ENCODE measurements around the gene ZNF354C. TPM values are rescaled to one million over a fixed set of nuclear protein-coding genes. Genes with fewer than 3 reads are reported as not detected.

Gene ZNF354C
- total and polyA plus RNA-seq, 7 experiments from 2014 or later = 0.97 to 12.3 (median 4.3) TPM

GRCh38 chr5:179122411-179123108, 62.4 kb downstream of the ZNF354C start:
- H3K27ac ChIP-seq (ENCODE audit: low read depth, low read length) = no peak overlapping the region
- Mint-ChIP-seq H3K27ac (no peak overlapping the region), H3K36me3 (peaks cover 0 to 7% (median 0%) of the 10 kb centered on the region in 5 donors), H3K27me3 (peaks cover 0 to 5% (median 0%) of the 10 kb centered on the region in 5 donors), H3K4me1 (no peaks in the 10 kb centered on the region), H3K9me3 (peaks cover 0 to 13% (median 5%) of the 10 kb centered on the region in 11 donors), H3K4me3 (no peak overlapping the region)
- no peaks in the 10 kb centered on the region for H3K27me3 ChIP-seq (ENCODE audit: control insufficient read depth in 2 of 2, insufficient read depth in 2 of 2, low read length in 2 of 2)
- CTCF ChIA-PET = no interaction called here
- no peaks in the 10 kb centered on the region for H3K4me1 ChIP-seq (ENCODE audit: control insufficient read depth in 2 of 2, insufficient read depth in 2 of 2, low read length in 2 of 2)
- intact Hi-C loops (cut with micrococcal nuclease) = no loop called here
- DNase-seq (peak in 1 of 9 donors; percentile 6), ATAC-seq (no peak)
- H3K4me3 ChIP-seq (ENCODE audit: low read length) = no peak overlapping the region
- H3K9me3 ChIP-seq (ENCODE audit: control insufficient read depth in 2 of 3, low read length in 3 of 3) = no peaks in the 10 kb centered on the region
- H3K36me3 ChIP-seq (ENCODE audit: control insufficient read depth in 2 of 3, insufficient read depth in 3 of 3, low read length in 3 of 3) = no peaks in the 10 kb centered on the region
- POLR2A ChIA-PET = no interaction called here

GRCh38 chr5:179123109-179123426, 62.9 kb downstream of the ZNF354C start:
- Mint-ChIP-seq H3K27me3 (peaks cover 0 to 5% (median 0%) of the 10 kb centered on the region in 5 donors), H3K36me3 (peaks cover 0 to 7% (median 0%) of the 10 kb centered on the region in 5 donors)
- DNase-seq = no peak

GRCh38 chr5:179123491-179124272, 63.5 kb downstream of the ZNF354C start:
- Histone ChIP-seq H3K9me3 (ENCODE audit: control insufficient read depth in 2 of 3, low read length in 3 of 3) (no peaks in the 10 kb centered on the region), H3K27ac (ENCODE audit: low read depth, low read length) (no peak overlapping the region), H3K4me3 (ENCODE audit: low read length) (no peak overlapping the region), H3K4me1 (ENCODE audit: control insufficient read depth in 2 of 2, insufficient read depth in 2 of 2, low read length in 2 of 2) (no peaks in the 10 kb centered on the region), H3K36me3 (ENCODE audit: control insufficient read depth in 2 of 3, insufficient read depth in 3 of 3, low read length in 3 of 3) (no peaks in the 10 kb centered on the region), H3K27me3 (ENCODE audit: control insufficient read depth in 2 of 2, insufficient read depth in 2 of 2, low read length in 2 of 2) (no peaks in the 10 kb centered on the region)
- H3K4me3 Mint-ChIP-seq = no peak overlapping the region
- ChIA-PET CTCF (no interaction called here), POLR2A (no interaction called here)
- intact Hi-C loops (cut with micrococcal nuclease) = no loop called here
- ATAC-seq (no peak), DNase-seq (no peak)
- H3K27ac Mint-ChIP-seq = no peak overlapping the region
- no peaks in the 10 kb centered on the region for H3K4me1 Mint-ChIP-seq
- H3K36me3 Mint-ChIP-seq = peaks cover 0 to 7% (median 0%) of the 10 kb centered on the region in 5 donors
- H3K27me3 Mint-ChIP-seq = peaks cover 0 to 5% (median 0%) of the 10 kb centered on the region in 5 donors
- H3K9me3 Mint-ChIP-seq = peaks cover 0 to 9% (median 5%) of the 10 kb centered on the region in 11 donors

More at GRCh38 chr5:179123109-179123426, 62.9 kb downstream of the ZNF354C start:
- intact Hi-C loops (cut with micrococcal nuclease) = no loop called here
- H3K27ac Mint-ChIP-seq = no peak overlapping the region
- Histone ChIP-seq H3K27me3 (ENCODE audit: control insufficient read depth in 2 of 2, insufficient read depth in 2 of 2, low read length in 2 of 2) (no peaks in the 10 kb centered on the region), H3K27ac (ENCODE audit: low read depth, low read length) (no peak overlapping the region), H3K9me3 (ENCODE audit: control insufficient read depth in 2 of 3, low read length in 3 of 3) (no peaks in the 10 kb centered on the region), H3K36me3 (ENCODE audit: control insufficient read depth in 2 of 3, insufficient read depth in 3 of 3, low read length in 3 of 3) (no peaks in the 10 kb centered on the region), H3K4me1 (ENCODE audit: control insufficient read depth in 2 of 2, insufficient read depth in 2 of 2, low read length in 2 of 2) (no peaks in the 10 kb centered on the region), H3K4me3 (ENCODE audit: low read length) (no peak overlapping the region)
- no peaks in the 10 kb centered on the region for H3K4me1 Mint-ChIP-seq
- H3K4me3 Mint-ChIP-seq = no peak overlapping the region
- POLR2A ChIA-PET = no interaction called here
- CTCF ChIA-PET = no interaction called here
- H3K9me3 Mint-ChIP-seq = peaks cover 0 to 13% (median 5%) of the 10 kb centered on the region in 11 donors
- ATAC-seq = no peak

GRCh38 chr5:179124273-179124852, 64.2 kb downstream of the ZNF354C start:
- ATAC-seq = no peak
- ChIA-PET POLR2A (no interaction called here), CTCF (no interaction called here)

DNA sequence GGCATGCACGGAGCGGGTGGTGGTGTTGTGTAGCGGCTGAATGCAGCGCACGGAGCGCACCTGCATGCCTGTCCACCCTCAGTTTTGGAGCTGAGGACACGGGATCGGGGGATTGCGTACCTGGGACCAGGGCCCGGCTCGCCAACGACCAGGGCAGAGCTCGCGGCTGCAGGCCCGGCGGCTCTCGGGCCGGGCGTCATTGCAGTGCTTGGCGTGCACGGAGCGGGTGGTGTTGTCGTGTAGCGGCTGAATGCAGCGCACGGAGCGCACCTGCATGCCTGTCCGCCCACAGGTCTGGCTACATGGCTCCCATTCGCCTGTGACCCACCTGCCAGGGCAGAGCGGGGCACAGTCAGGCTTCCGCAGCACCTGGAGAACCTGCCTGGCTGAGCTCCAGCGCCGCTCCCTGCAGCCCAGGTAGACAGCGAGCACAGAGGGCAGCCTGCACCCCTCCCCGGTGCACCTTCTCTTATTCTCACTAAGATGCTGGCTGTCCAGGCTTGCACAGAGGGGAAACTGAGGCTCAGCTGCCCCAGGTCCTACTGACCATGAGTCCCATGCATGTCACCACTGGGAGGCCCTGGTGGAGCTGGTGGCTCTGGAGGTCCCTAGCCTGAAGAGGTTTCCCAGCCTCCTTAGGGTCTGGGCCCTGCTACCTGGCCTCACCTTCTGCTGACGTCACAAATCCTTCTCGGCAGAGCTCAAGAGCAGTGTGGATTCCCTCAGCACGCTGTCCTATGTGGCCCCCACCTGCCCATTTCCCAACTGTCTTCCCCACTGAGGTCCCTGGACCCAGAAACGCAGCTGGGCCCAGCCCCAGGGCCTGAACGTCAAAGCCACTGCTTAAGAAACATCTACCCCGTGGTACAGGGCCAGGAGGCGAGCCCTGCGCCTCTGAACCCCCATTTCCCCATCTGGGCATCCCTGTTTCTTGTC, 64.9 kb downstream of the ZNF354C start:
- H3K27ac ChIP-seq (ENCODE audit: low read depth, low read length) = no peak overlapping the region
- Mint-ChIP-seq H3K36me3 (peaks cover 0 to 2% (median 0%) of the 10 kb centered on the region in 5 donors), H3K4me1 (no peaks in the 10 kb centered on the region), H3K27me3 (peaks cover 0 to 5% (median 0%) of the 10 kb centered on the region in 5 donors), H3K9me3 (peaks cover 0 to 6% (median 2%) of the 10 kb centered on the region in 11 donors), H3K4me3 (no peak overlapping the region), H3K27ac (no peak overlapping the region)
- no peaks in the 10 kb centered on the region for H3K9me3 ChIP-seq (ENCODE audit: control insufficient read depth in 2 of 3, low read length in 3 of 3)
- POLR2A ChIA-PET = no interaction called here
- no peaks in the 10 kb centered on the region for H3K27me3 ChIP-seq (ENCODE audit: control insufficient read depth in 2 of 2, insufficient read depth in 2 of 2, low read length in 2 of 2)
- CTCF ChIA-PET = no interaction called here
- intact Hi-C loops (cut with micrococcal nuclease) = no loop called here
- no peaks in the 10 kb centered on the region for H3K36me3 ChIP-seq (ENCODE audit: control insufficient read depth in 2 of 3, insufficient read depth in 3 of 3, low read length in 3 of 3)
- no peaks in the 10 kb centered on the region for H3K4me1 ChIP-seq (ENCODE audit: control insufficient read depth in 2 of 2, insufficient read depth in 2 of 2, low read length in 2 of 2)
- H3K4me3 ChIP-seq (ENCODE audit: low read length) = no peak overlapping the region
- ATAC-seq (no peak), DNase-seq (peak in 1 of 9 donors; percentile 8)

More at GRCh38 chr5:179124273-179124852, 64.2 kb downstream of the ZNF354C start:
- Histone ChIP-seq H3K27me3 (ENCODE audit: control insufficient read depth in 2 of 2, insufficient read depth in 2 of 2, low read length in 2 of 2) (no peaks in the 10 kb centered on the region), H3K27ac (ENCODE audit: low read depth, low read length) (no peak overlapping the region), H3K36me3 (ENCODE audit: control insufficient read depth in 2 of 3, insufficient read depth in 3 of 3, low read length in 3 of 3) (no peaks in the 10 kb centered on the region), H3K4me3 (ENCODE audit: low read length) (no peak overlapping the region), H3K4me1 (ENCODE audit: control insufficient read depth in 2 of 2, insufficient read depth in 2 of 2, low read length in 2 of 2) (no peaks in the 10 kb centered on the region), H3K9me3 (ENCODE audit: control insufficient read depth in 2 of 3, low read length in 3 of 3) (no peaks in the 10 kb centered on the region)
- intact Hi-C loops (cut with micrococcal nuclease) = no loop called here
- DNase-seq = peak in 1 of 9 donors; percentile 7
- Mint-ChIP-seq H3K27ac (no peak overlapping the region), H3K27me3 (peaks cover 0 to 5% (median 0%) of the 10 kb centered on the region in 5 donors), H3K4me3 (no peak overlapping the region), H3K4me1 (no peaks in the 10 kb centered on the region), H3K36me3 (peaks cover 0 to 7% (median 0%) of the 10 kb centered on the region in 5 donors), H3K9me3 (peaks cover 0 to 8% (median 5%) of the 10 kb centered on the region in 11 donors)

DNA sequence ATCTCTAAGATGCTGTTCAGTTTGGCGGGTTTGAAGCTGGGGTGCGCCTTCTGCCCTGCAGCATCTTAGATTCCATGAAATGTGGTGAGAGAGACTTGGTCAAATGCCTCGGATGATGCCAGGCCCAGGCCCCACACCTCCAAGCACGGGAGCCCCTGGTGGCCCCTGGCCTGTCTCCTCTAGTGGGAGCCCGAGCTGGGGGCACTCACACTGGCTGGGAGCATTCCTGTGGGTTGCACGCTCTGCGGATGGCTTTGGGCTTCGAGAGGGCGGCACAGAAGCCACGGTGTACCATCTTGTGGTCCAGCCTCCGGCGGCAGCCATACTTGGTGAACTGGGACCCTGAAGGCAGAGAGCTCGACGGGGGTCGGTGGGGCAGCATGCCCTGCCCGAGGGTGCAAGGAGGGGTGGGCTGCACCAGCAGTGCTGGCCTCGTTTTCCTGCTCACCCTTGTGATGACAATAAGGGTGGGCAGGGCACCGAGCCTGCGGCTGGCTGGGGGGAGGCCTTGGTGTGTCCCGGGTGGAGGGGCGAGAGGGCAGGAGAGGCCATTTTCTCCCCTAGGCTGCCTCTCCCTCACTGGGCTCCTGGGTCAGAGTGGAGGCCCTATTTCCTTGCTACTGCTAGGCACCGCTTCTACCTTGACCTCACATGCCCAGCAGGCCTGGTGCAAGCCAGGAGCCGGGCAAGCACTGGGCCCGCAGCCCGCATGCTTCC, 65.8 kb downstream of the ZNF354C start:
- H3K4me1 Mint-ChIP-seq = no peaks in the 10 kb centered on the region
- POLR2A ChIA-PET = no interaction called here
- H3K4me3 Mint-ChIP-seq = no peak overlapping the region
- H3K27ac Mint-ChIP-seq = no peak overlapping the region
- H3K4me1 ChIP-seq (ENCODE audit: control insufficient read depth in 2 of 2, insufficient read depth in 2 of 2, low read length in 2 of 2) = no peaks in the 10 kb centered on the region
- CTCF ChIA-PET = no interaction called here
- peaks cover 0 to 4% (median 0%) of the 10 kb centered on the region in 11 donors for H3K9me3 Mint-ChIP-seq
- no peak overlapping the region for H3K27ac ChIP-seq (ENCODE audit: low read depth, low read length)
- intact Hi-C loops (cut with micrococcal nuclease) = no loop called here
- no peaks in the 10 kb centered on the region for H3K36me3 Mint-ChIP-seq
- no peak overlapping the region for H3K4me3 ChIP-seq (ENCODE audit: low read length)
- H3K9me3 ChIP-seq (ENCODE audit: control insufficient read depth in 2 of 3, low read length in 3 of 3) = no peaks in the 10 kb centered on the region
- no peak for ATAC-seq
- H3K27me3 ChIP-seq (ENCODE audit: control insufficient read depth in 2 of 2, insufficient read depth in 2 of 2, low read length in 2 of 2) = no peaks in the 10 kb centered on the region
- H3K36me3 ChIP-seq (ENCODE audit: control insufficient read depth in 2 of 3, insufficient read depth in 3 of 3, low read length in 3 of 3) = no peaks in the 10 kb centered on the region
- peak in 1 of 9 donors; percentile 4 for DNase-seq
- H3K27me3 Mint-ChIP-seq = peaks cover 0 to 5% (median 0%) of the 10 kb centered on the region in 5 donors
